Smooth muscle cell (in vitro differentiated cells): ENCODE data around the gene PRAF2. TPM values are rescaled to one million over a fixed set of nuclear protein-coding genes. Genes with fewer than 3 reads are reported as not detected.

Source experiments
- DNase-seq: peaks from one replicate; lab custom pipeline; 2025; ENCODE audit not compliant: unreplicated experiment; lab: John Stamatoyannopoulos, UW
- H2AFZ ChIP-seq: fragments of 200-600 bp; sonication (generic); 2 replicates; pipeline ENCODE4 v1.6.0; 2016; ENCODE audit warnings: antibody characterized with exemption, low read depth, mild to moderate bottlenecking
- H3F3A ChIP-seq: fragments of 200-600 bp; sonication (generic); 2 replicates; pipeline ENCODE4 v1.6.0; 2017; ENCODE audit warnings: antibody characterized with exemption, low read depth
- H3K27ac ChIP-seq: fragments of 200-600 bp; sonication (generic); 2 replicates; pipeline ENCODE4 v1.5.1; 2016; ENCODE audit warnings: low read depth, mild to moderate bottlenecking
- H3K27me3 ChIP-seq: fragments of 200-600 bp; sonication (generic); 2 replicates; pipeline ENCODE4 v1.6.1; 2016; ENCODE audit warnings: low read depth, mild to moderate bottlenecking
- H3K36me3 ChIP-seq: fragments of 200-600 bp; sonication (generic); 2 replicates; pipeline ENCODE4 v1.5.1; 2016; ENCODE audit warnings: low read depth
- H3K4me1 ChIP-seq: fragments of 200-600 bp; sonication (generic); 2 replicates; pipeline ENCODE4 v1.5.1; 2016; ENCODE audit warnings: low read depth
- H3K4me2 ChIP-seq: fragments of 200-600 bp; sonication (generic); 2 replicates; pipeline ENCODE4 v1.6.0; 2016; ENCODE audit warnings: mild to moderate bottlenecking
- H3K4me3 ChIP-seq: fragments of 200-600 bp; sonication (generic); 2 replicates; pipeline ENCODE4 v1.5.1; 2016; ENCODE audit warnings: mild to moderate bottlenecking
- H3K79me2 ChIP-seq: fragments of 200-600 bp; sonication (generic); 2 replicates; pipeline ENCODE4 v1.6.0; 2016; ENCODE audit warnings: low read depth, mild to moderate bottlenecking
- H3K9ac ChIP-seq: fragments of 200-600 bp; sonication (generic); 2 replicates; pipeline ENCODE4 v1.6.0; 2016; ENCODE audit warnings: low read depth
- H3K9me3 ChIP-seq: fragments of 200-600 bp; sonication (generic); replicated peaks from 2 replicates; pipeline ENCODE4 v1.5.1; 2016; ENCODE audit warnings: low read depth
- H4K20me1 ChIP-seq: fragments of 200-600 bp; sonication (generic); 2 replicates; pipeline ENCODE4 v1.6.0; 2016; ENCODE audit warnings: low read depth
- CTCF ChIP-seq: fragments of 200-600 bp; sonication (generic); IDR thresholded peaks from 2 replicates; pipeline ENCODE4 v1.5.1; 2017; ENCODE audit warnings: borderline replicate concordance, mild to moderate bottlenecking, antibody characterized with exemption; ENCODE audit not compliant: insufficient read depth, poor library complexity, severe bottlenecking
- WGBS: methylation state at CpG from one replicate; pipeline ENCODE4 v1.1.7; 2016; ENCODE audit warnings: low lambda C conversion rate; 5-methylcytosine and 5-hydroxymethylcytosine counted together
- polyA plus RNA-seq: library from polyadenylated mRNA; unstranded; fragments of >200 nt; fragmentation: Nextera tagmentation; extraction: Ambion mirVana; gene quantifications from 2 replicates; pipeline ENCODE4 v1.2.1, GENCODE V29; 2016
- total RNA-seq: library from RNA; depleted of rRNA; stranded (reverse); fragments of >200 nt; gene quantifications from 2 replicates; pipeline ENCODE4 v1.2.3, GENCODE V29; 2014

The PRAF2 gene
- total and polyA plus RNA-seq, 2 experiments from 2014 or later = 43.6 to 143 TPM

GRCh38 chrX:49116716-49117115, 42.9 kb upstream of the PRAF2 start:
- Histone ChIP-seq H3K4me3 (no peak overlapping the region), H3F3A (no peaks in the 10 kb centered on the region), H3K9ac (no peak overlapping the region), H3K4me1 (no peaks in the 10 kb centered on the region), H3K79me2 (no peaks in the 10 kb centered on the region), H3K4me2 (no peak overlapping the region), H4K20me1 (no peaks in the 10 kb centered on the region), H3K9me3 (no peaks in the 10 kb centered on the region), H3K27ac (no peak overlapping the region), H3K36me3 (peaks cover 3% of the 10 kb centered on the region), H3K27me3 (no peaks in the 10 kb centered on the region), H2AFZ (no peak overlapping the region)
- 83% methylated on average over 5 of the region's 5 CpGs for WGBS
- DNase-seq = no peak
- TF ChIP-seq CTCF = no peak

- H4K20me1 ChIP-seq = no peaks in the 10 kb centered on the region
- no peak for DNase-seq
- H3K27me3 ChIP-seq = no peaks in the 10 kb centered on the region
- H3K9me3 ChIP-seq = no peaks in the 10 kb centered on the region
- H3F3A ChIP-seq = no peaks in the 10 kb centered on the region
- no peak overlapping the region for H3K27ac ChIP-seq
- H3K36me3 ChIP-seq = peaks cover 4% of the 10 kb centered on the region
- no peaks in the 10 kb centered on the region for H3K4me1 ChIP-seq
- no peak overlapping the region for H3K4me3 ChIP-seq
- H3K4me2 ChIP-seq = no peak overlapping the region
- WGBS = 84% methylated on average over 8 of the region's 8 CpGs
- H3K9ac ChIP-seq = no peak overlapping the region
- no peaks in the 10 kb centered on the region for H3K79me2 ChIP-seq
- H2AFZ ChIP-seq = no peak overlapping the region
- no peak for TF ChIP-seq CTCF
Measured at GRCh38 chrX:49116076-49116475, 42.3 kb upstream of the PRAF2 start.

- no peak for TF ChIP-seq CTCF
- no peaks in the 10 kb centered on the region for H3K27me3 ChIP-seq
- 87% methylated on average over 3 of the region's 3 CpGs for WGBS
Measured at GRCh38 chrX:49111791-49112190, 38.0 kb upstream of the PRAF2 start.

GRCh38 chrX:49110417-49110816, 36.6 kb upstream of the PRAF2 start:
- WGBS = 80% methylated on average over 3 of the region's 3 CpGs
- no peaks in the 10 kb centered on the region for H3K27me3 ChIP-seq
- H3K9me3 ChIP-seq = no peaks in the 10 kb centered on the region
- H3K79me2 ChIP-seq = no peaks in the 10 kb centered on the region
- no peak overlapping the region for H3K27ac ChIP-seq
- H3K4me1 ChIP-seq = no peaks in the 10 kb centered on the region
- no peak for DNase-seq
- H4K20me1 ChIP-seq = no peaks in the 10 kb centered on the region
- no peaks in the 10 kb centered on the region for H3F3A ChIP-seq
- no peak overlapping the region for H3K4me2 ChIP-seq
- no peak overlapping the region for H2AFZ ChIP-seq
- H3K36me3 ChIP-seq = peaks cover 4% of the 10 kb centered on the region
- no peak for TF ChIP-seq CTCF
- H3K4me3 ChIP-seq = no peak overlapping the region
- H3K9ac ChIP-seq = no peak overlapping the region

More at GRCh38 chrX:49111791-49112190, 38.0 kb upstream of the PRAF2 start:
- Histone ChIP-seq H3K9ac (no peak overlapping the region), H3K4me1 (no peaks in the 10 kb centered on the region), H3K9me3 (no peaks in the 10 kb centered on the region), H3K4me2 (no peak overlapping the region), H3F3A (no peaks in the 10 kb centered on the region), H3K27ac (no peak overlapping the region), H4K20me1 (no peaks in the 10 kb centered on the region), H3K79me2 (no peaks in the 10 kb centered on the region), H3K4me3 (no peak overlapping the region), H2AFZ (no peak overlapping the region), H3K36me3 (peaks cover 4% of the 10 kb centered on the region)
- no peak for DNase-seq
